HG03558 (cell line): ENCODE results near the gene FITM1.

Experiments used
- ATAC-seq: cut with Tn5 transposase; IDR thresholded peaks from one replicate; pipeline ENCODE4 v1.9.1; 2021; ENCODE audit warnings: moderate number of reproducible peaks; ENCODE audit not compliant: unreplicated experiment; ENCODE audit errors: extremely low read depth

The FITM1 gene

GRCh38 chr14:24130380-24130716 is at the start of gene FITM1:
Gene FITM1 (plus strand): TSS chr14:24130659. CDS start chr14:24131564, 905 bp downstream.
- no peak for ATAC-seq

- no peak for ATAC-seq
Observed at GRCh38 chr14:24080888-24081738, 49.3 kb upstream of the FITM1 start.

- ATAC-seq = no peak
Observed at GRCh38 chr14:24081739-24082211, 48.7 kb upstream of the FITM1 start.

- no peak for ATAC-seq
Observed at GRCh38 chr14:24082411-24083080, 47.9 kb upstream of the FITM1 start.

- no peak for ATAC-seq
Observed at GRCh38 chr14:24083462-24083861, 47.0 kb upstream of the FITM1 start.

GRCh38 chr14:24084440-24084839 is 46.0 kb upstream of the FITM1 start:
- ATAC-seq = no peak

- no peak for ATAC-seq
Observed at GRCh38 chr14:24085215-24085614, 45.2 kb upstream of the FITM1 start.

GRCh38 chr14:24086193-24086955 is 44.1 kb upstream of the FITM1 start:
- no peak for ATAC-seq

- ATAC-seq = no peak
Observed at GRCh38 chr14:24087004-24087403, 43.5 kb upstream of the FITM1 start.

- ATAC-seq = no peak
Observed at GRCh38 chr14:24088095-24088494, 42.4 kb upstream of the FITM1 start.

- no peak for ATAC-seq
Observed at GRCh38 chr14:24089890-24090289, 40.6 kb upstream of the FITM1 start.

- ATAC-seq = no peak
Observed at GRCh38 chr14:24092110-24092504, 38.4 kb upstream of the FITM1 start.

- ATAC-seq = no peak
Observed at GRCh38 chr14:24092505-24093206, 37.8 kb upstream of the FITM1 start.

- no peak for ATAC-seq
Observed at GRCh38 chr14:24093207-24093900, 37.1 kb upstream of the FITM1 start.

- ATAC-seq = no peak
Observed at GRCh38 chr14:24093901-24094840, 36.3 kb upstream of the FITM1 start, which contains the start of gene PCK2. Gene PCK2 (plus strand): TSS chr14:24094311. CDS start chr14:24094406, 95 bp downstream.

GRCh38 chr14:24094841-24095270 is 35.6 kb upstream of the FITM1 start:
- no peak for ATAC-seq

GRCh38 chr14:24095271-24096068 is 35.0 kb upstream of the FITM1 start:
- ATAC-seq = peak; percentile 55
